GM06990 (cell line): ENCODE measurements around the gene FCHSD2.

Source experiments
- DNase-seq: peaks from one replicate; pipeline ENCODE4 v3.0.0-alpha.2; 2011; ENCODE audit not compliant: insufficient read length; ENCODE audit errors: extremely low read depth
- H3K27me3 ChIP-seq: replicated peaks from 2 replicates; pipeline ENCODE4 v1.6.0; 2011; ENCODE audit warnings: low read length; ENCODE audit not compliant: control insufficient read depth, insufficient read depth
- H3K36me3 ChIP-seq: 2 replicates; pipeline ENCODE4 v1.5.1; 2011; ENCODE audit warnings: low read length; ENCODE audit not compliant: control insufficient read depth, insufficient read depth
- H3K4me3 ChIP-seq: replicated peaks from 2 replicates; pipeline ENCODE4 v1.5.1; 2011; ENCODE audit warnings: low read depth, mild to moderate bottlenecking, control low read depth, low read length
- TF ChIP-seq, protein P1 (sequence below): IDR thresholded peaks from 2 replicates; pipeline ENCODE4 v1.5.1; 2011; ENCODE audit warnings: low read length, control low read depth, mild to moderate bottlenecking, inconsistent platforms; ENCODE audit not compliant: insufficient read depth, poor library complexity, severe bottlenecking

Gene FCHSD2

DNA sequence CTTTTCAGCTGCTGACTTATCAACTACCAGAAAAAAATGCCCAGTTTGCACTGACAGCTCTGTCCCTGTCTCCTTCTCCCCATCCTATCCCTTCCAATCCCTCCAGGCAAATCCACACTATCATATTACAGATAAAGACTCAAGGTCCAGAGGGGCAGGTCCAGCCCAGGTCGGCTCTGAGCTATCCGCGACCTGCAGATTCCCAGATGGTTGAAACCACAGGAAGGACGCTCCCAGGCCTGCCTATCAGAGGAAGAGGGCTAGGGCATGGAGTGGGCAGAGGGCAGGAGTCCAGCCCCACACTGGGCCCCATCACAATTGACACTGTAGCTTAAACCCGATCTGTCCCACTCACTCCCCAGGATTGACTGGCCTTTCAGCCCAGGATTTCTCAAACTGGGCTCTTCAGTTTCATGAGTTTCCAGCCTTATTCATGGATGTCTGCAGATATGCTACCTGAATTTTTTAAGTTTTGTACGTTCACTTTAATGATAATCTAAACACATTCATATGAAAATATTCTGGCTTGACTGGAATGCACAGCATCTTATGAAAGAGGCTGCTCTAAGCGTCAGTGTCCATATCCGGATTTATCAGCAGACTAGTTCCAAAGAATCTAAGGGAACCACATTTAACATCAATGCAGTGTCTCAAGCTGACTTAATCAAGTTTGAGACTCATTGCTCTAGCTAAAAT, 16.4 kb upstream of the FCHSD2 start:
- H3K4me3 ChIP-seq: peak overlapping the region; percentile 53
- no peaks in the 10 kb centered on the region for H3K36me3 ChIP-seq
- DNase-seq: no peak
- no peaks in the 10 kb centered on the region for H3K27me3 ChIP-seq
- TF ChIP-seq, protein P1, sequence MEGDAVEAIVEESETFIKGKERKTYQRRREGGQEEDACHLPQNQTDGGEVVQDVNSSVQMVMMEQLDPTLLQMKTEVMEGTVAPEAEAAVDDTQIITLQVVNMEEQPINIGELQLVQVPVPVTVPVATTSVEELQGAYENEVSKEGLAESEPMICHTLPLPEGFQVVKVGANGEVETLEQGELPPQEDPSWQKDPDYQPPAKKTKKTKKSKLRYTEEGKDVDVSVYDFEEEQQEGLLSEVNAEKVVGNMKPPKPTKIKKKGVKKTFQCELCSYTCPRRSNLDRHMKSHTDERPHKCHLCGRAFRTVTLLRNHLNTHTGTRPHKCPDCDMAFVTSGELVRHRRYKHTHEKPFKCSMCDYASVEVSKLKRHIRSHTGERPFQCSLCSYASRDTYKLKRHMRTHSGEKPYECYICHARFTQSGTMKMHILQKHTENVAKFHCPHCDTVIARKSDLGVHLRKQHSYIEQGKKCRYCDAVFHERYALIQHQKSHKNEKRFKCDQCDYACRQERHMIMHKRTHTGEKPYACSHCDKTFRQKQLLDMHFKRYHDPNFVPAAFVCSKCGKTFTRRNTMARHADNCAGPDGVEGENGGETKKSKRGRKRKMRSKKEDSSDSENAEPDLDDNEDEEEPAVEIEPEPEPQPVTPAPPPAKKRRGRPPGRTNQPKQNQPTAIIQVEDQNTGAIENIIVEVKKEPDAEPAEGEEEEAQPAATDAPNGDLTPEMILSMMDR: no peak

DNA sequence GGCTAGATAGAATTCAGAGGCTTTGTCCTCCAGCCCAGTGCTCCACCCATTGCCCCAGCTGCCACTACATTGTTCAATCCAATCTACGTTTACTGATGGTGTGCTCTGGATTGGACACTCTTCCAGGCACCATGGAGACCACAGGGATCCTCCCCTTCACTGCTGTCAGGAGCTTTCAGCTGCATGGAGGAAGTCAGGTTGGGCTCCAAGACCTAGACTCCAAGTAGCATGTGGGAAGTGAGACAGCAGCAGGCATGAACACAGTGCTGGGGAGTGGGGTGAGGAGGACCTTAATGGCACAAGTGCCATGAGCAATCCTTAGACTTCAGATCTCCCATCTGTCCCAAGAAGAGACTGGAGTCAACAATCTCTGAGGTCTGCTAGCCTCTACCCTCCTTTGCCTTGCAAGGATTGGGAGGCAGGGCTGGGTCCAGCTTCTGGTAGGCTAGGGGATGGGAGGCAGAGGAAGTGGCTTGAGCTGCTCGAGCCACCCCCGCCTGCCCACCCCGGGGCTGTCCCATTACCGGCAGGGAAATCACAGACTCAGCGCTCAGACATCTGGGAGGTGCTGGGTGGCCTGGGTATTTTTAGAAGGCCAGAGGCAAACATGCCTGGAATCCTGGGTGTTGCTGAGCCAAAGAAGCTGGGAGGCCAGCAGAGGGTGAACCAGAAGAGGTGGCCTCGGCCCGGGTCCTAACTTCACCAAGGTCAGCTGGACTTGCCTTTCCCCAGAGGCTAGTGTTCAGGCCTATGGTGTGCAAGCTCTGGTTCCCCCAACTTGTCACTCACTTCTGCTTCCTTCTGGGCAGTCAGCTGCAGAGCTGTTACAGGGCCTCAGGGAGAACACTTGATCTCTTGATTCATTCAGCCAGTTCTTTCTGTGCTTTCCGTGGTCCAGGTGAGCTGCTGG, 15.2 kb upstream of the FCHSD2 start:
- Histone ChIP-seq H3K4me3 (peak overlapping the region; percentile 53), H3K27me3 (no peaks in the 10 kb centered on the region), H3K36me3 (no peaks in the 10 kb centered on the region)
- peak; percentile 82 for DNase-seq
- TF ChIP-seq, protein P1: no peak

DNA sequence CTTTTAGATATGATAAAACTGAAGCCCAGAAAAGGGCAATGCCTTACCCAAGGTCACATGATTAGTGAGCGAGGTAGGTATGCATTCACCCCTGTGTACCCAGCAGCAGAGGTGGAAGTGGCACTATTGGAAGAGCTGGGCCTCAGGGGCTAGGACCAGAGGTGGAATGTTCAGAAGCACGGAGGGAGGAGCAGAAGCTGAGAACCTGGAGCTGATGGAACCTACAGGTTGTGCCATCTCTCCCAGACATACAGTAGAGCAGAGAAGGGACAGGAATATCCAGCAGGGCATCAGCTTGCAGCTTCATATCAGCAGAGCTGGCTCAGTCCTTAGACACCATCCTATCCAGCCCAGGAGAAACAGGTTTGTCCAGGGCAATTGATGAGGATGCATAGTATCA, 14.6 kb upstream of the FCHSD2 start:
- TF ChIP-seq, protein P1: no peak
- no peak overlapping the region for H3K4me3 ChIP-seq
- no peaks in the 10 kb centered on the region for H3K36me3 ChIP-seq
- no peak for DNase-seq
- no peaks in the 10 kb centered on the region for H3K27me3 ChIP-seq

DNA sequence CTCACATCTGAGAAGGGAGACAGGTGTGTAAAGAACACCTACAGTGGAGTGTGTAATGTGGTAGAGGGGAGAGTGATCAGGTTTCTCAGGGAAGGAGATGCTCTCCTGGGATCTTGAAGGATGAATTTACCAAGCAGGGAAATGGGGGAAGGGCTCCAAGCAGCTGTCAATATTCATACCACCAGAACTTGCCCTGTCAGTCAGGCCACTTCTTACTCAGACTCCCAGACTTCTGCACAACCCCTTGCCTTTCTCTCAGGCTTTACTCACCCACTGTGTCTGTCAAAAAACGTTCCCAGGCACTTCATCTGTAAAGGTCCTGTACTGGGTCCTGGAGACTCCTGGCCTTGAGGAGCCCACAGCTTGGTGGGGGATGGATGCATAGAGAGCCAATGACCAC, 14.0 kb upstream of the FCHSD2 start:
- no peak overlapping the region for H3K4me3 ChIP-seq

GRCh38 chr11:73155102-73155501, 13.0 kb upstream of the FCHSD2 start:
- Histone ChIP-seq H3K27me3 (no peaks in the 10 kb centered on the region), H3K4me3 (no peak overlapping the region), H3K36me3 (no peaks in the 10 kb centered on the region)
- no peak for DNase-seq
- TF ChIP-seq, protein P1: no peak

More for the DNA sequence above, 14.0 kb upstream of the FCHSD2 start:
- DNase-seq: no peak
- H3K36me3 ChIP-seq: no peaks in the 10 kb centered on the region
- H3K27me3 ChIP-seq: no peaks in the 10 kb centered on the region
- TF ChIP-seq, protein P1: no peak
